ENCODE measurements around the gene HRH2.

The HRH2 gene

DNA sequence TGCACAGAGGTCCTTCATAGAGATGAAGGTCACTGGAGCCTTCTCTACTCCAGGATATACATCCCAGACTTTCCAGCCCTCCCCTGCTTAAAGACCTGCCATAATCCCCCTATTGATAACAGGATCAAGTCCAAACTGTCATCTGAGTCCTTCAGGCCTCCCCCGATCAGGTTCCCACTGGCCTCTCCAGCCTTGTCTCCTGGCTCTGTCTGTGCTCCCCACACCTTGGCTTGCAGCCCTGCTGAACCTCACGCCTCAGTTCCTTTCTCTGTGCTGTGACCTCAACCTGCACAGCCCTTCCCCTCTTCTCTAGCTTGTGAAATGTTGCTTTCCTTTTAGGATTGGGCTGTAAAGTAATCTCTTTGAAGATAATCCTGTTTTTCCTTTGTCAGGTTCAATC lies 2.5 kb upstream of the HRH2 start:
- Histone ChIP-seq H3K4me1 (ENCODE audit: control insufficient read depth, insufficient read depth, low read length, poor library complexity, severe bottlenecking) (peaks cover 69% of the 10 kb centered on the region), H3K9me3 (ENCODE audit: control insufficient read depth, low read length) (no peaks in the 10 kb centered on the region), H3K4me3 (ENCODE audit: insufficient read depth, low read depth, low read length, poor library complexity, severe bottlenecking) (no peak overlapping the region), H3K36me3 (ENCODE audit: control insufficient read depth, insufficient read depth, low read length) (no peaks in the 10 kb centered on the region), H3K27me3 (replicated peaks; ENCODE audit: control insufficient read depth, insufficient read depth, low read length, poor library complexity, severe bottlenecking) (no peaks in the 10 kb centered on the region), H3K27ac (ENCODE audit: insufficient read depth, low read length, poor library complexity, severe bottlenecking) (no peak overlapping the region)
- DNase-seq = no peak

- H3K27ac ChIP-seq (ENCODE audit: insufficient read depth, low read length, poor library complexity, severe bottlenecking) = no peak overlapping the region
- no peaks in the 10 kb centered on the region for H3K36me3 ChIP-seq (ENCODE audit: control insufficient read depth, insufficient read depth, low read length)
- H3K9me3 ChIP-seq (ENCODE audit: control insufficient read depth, low read length) = no peaks in the 10 kb centered on the region
- no peak overlapping the region for H3K4me3 ChIP-seq (ENCODE audit: insufficient read depth, low read depth, low read length, poor library complexity, severe bottlenecking)
- no peaks in the 10 kb centered on the region for H3K27me3 ChIP-seq (replicated peaks; ENCODE audit: control insufficient read depth, insufficient read depth, low read length, poor library complexity, severe bottlenecking)
- peaks cover 56% of the 10 kb centered on the region for H3K4me1 ChIP-seq (ENCODE audit: control insufficient read depth, insufficient read depth, low read length, poor library complexity, severe bottlenecking)
- no peak for DNase-seq
Observed at GRCh38 chr5:175656966-175657365, 905 bp upstream of the HRH2 start.

DNA sequence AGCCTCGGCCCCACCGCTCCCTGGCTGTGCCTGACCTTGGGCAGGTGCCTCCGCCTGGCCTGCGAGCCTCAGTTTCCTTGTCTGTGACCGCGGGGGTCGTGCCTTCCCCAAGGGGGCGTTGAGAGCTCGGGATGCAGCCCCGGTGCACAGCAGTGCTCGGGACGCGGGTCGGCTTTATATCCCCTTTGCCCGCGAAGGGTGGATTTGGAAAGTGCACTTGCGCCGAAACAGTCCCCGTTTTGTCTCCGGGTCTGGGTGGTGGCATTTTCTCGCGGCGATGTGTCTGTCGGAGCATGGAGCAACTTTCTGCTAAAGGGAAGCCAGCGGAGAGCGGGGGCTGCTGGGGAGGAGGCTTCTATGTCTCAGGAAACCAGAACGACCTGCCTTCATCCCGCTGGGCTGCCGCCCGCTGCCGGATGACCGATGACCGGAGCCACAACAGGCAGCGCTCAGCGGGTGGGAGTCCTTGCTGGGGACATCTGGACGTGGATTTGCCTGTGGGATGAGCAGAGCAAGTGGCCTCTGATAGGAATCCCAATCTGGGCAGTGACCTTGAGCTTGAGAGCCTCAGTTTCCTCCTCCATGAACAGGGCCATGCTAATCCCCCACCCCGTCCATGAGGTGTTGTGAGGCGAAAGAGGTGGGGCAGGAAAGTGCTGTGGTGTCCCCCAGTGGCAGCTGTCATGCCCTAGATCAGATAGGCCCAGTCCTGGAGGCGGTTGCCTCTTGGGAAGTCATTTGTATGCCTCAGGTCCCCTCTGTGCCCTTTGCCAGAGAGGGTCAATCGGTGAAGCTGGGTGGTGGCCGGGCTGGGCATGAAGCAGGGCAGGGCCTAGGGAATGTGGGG lies 651 bp downstream of the HRH2 start:
- Histone ChIP-seq H3K27me3 (replicated peaks; ENCODE audit: control insufficient read depth, insufficient read depth, low read length, poor library complexity, severe bottlenecking) (no peaks in the 10 kb centered on the region), H3K4me1 (ENCODE audit: control insufficient read depth, insufficient read depth, low read length, poor library complexity, severe bottlenecking) (peaks cover 45% of the 10 kb centered on the region), H3K9me3 (ENCODE audit: control insufficient read depth, low read length) (no peaks in the 10 kb centered on the region), H3K36me3 (ENCODE audit: control insufficient read depth, insufficient read depth, low read length) (no peaks in the 10 kb centered on the region), H3K27ac (ENCODE audit: insufficient read depth, low read length, poor library complexity, severe bottlenecking) (peak overlapping the region; percentile 19), H3K4me3 (ENCODE audit: insufficient read depth, low read depth, low read length, poor library complexity, severe bottlenecking) (peak overlapping the region; percentile 85)
- no peak for DNase-seq

- no peak for DNase-seq
- H3K27ac ChIP-seq (ENCODE audit: insufficient read depth, low read length, poor library complexity, severe bottlenecking) = no peak overlapping the region
- H3K4me1 ChIP-seq (ENCODE audit: control insufficient read depth, insufficient read depth, low read length, poor library complexity, severe bottlenecking) = peaks cover 33% of the 10 kb centered on the region
- H3K36me3 ChIP-seq (ENCODE audit: control insufficient read depth, insufficient read depth, low read length) = no peaks in the 10 kb centered on the region
- no peaks in the 10 kb centered on the region for H3K9me3 ChIP-seq (ENCODE audit: control insufficient read depth, low read length)
- no peaks in the 10 kb centered on the region for H3K27me3 ChIP-seq (replicated peaks; ENCODE audit: control insufficient read depth, insufficient read depth, low read length, poor library complexity, severe bottlenecking)
- no peak overlapping the region for H3K4me3 ChIP-seq (ENCODE audit: insufficient read depth, low read depth, low read length, poor library complexity, severe bottlenecking)
Observed at GRCh38 chr5:175659546-175660253, 1.8 kb downstream of the HRH2 start.

DNA sequence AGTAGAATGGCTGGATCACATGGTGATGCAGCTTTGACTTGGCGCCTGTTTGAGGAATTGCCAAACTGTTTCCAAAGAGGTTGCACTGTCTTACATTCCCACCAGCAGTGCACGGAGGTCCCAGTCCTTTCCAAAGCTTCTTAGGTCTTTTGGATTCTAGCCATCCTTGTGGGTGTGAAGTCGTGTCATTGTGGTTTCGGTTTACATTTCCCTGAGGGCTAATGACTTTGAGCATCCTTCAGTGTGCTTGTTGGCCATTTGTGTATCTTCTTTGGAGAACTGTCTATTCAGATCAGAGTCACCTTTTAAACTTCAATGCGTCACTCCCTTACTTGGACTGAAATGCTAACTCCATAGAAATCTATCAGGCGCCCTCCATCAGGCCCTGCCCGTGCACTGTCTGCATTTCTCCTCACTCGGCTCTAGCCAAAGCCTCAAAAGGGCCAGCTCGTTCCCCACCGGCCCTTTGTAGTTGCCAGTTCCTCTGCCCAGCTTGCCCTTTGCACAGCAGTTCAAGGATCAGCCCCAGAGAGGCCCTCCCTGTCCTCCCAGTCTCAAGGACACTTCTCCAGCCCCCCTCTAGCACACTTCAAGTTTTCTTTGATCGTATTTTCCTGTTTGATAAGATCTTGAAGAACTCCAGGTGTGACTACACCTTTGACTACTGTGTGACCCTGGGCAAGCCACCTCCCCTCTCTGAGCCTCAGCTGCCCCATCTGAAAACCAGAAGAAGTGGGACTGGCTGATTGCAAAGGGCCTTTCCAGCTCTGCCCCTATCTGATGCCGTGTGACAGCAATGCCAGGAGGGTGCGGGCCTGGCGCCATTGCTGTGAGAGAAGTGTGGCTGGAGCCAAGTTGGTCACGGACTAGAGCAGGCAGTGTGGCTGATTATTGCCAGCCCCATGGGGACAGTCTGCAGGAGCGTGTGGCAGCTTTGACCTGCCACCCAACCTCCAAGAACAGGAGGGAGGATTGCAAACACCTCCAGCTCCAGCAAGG lies 5.6 kb downstream of the HRH2 start:
- peaks cover 11% of the 10 kb centered on the region for H3K4me1 ChIP-seq (ENCODE audit: control insufficient read depth, insufficient read depth, low read length, poor library complexity, severe bottlenecking)
- no peak overlapping the region for H3K27ac ChIP-seq (ENCODE audit: insufficient read depth, low read length, poor library complexity, severe bottlenecking)
- H3K9me3 ChIP-seq (ENCODE audit: control insufficient read depth, low read length) = no peaks in the 10 kb centered on the region
- no peaks in the 10 kb centered on the region for H3K36me3 ChIP-seq (ENCODE audit: control insufficient read depth, insufficient read depth, low read length)
- H3K4me3 ChIP-seq (ENCODE audit: insufficient read depth, low read depth, low read length, poor library complexity, severe bottlenecking) = no peak overlapping the region
- no peaks in the 10 kb centered on the region for H3K27me3 ChIP-seq (replicated peaks; ENCODE audit: control insufficient read depth, insufficient read depth, low read length, poor library complexity, severe bottlenecking)
- DNase-seq = no peak

- H3K4me1 ChIP-seq (ENCODE audit: control insufficient read depth, insufficient read depth, low read length, poor library complexity, severe bottlenecking) = no peaks in the 10 kb centered on the region
Observed at GRCh38 chr5:175664723-175665122, 6.9 kb downstream of the HRH2 start.

GRCh38 chr5:175666216-175666615 lies 8.3 kb downstream of the HRH2 start:
- H3K4me1 ChIP-seq (ENCODE audit: control insufficient read depth, insufficient read depth, low read length, poor library complexity, severe bottlenecking) = no peaks in the 10 kb centered on the region
- no peak overlapping the region for H3K4me3 ChIP-seq (ENCODE audit: insufficient read depth, low read depth, low read length, poor library complexity, severe bottlenecking)
- no peak for DNase-seq
- H3K27ac ChIP-seq (ENCODE audit: insufficient read depth, low read length, poor library complexity, severe bottlenecking) = no peak overlapping the region
- no peaks in the 10 kb centered on the region for H3K9me3 ChIP-seq (ENCODE audit: control insufficient read depth, low read length)
- no peaks in the 10 kb centered on the region for H3K27me3 ChIP-seq (replicated peaks; ENCODE audit: control insufficient read depth, insufficient read depth, low read length, poor library complexity, severe bottlenecking)
- no peaks in the 10 kb centered on the region for H3K36me3 ChIP-seq (ENCODE audit: control insufficient read depth, insufficient read depth, low read length)

More at GRCh38 chr5:175664723-175665122, 6.9 kb downstream of the HRH2 start:
- no peaks in the 10 kb centered on the region for H3K27me3 ChIP-seq (replicated peaks; ENCODE audit: control insufficient read depth, insufficient read depth, low read length, poor library complexity, severe bottlenecking)
- H3K27ac ChIP-seq (ENCODE audit: insufficient read depth, low read length, poor library complexity, severe bottlenecking) = no peak overlapping the region
- no peaks in the 10 kb centered on the region for H3K9me3 ChIP-seq (ENCODE audit: control insufficient read depth, low read length)
- H3K36me3 ChIP-seq (ENCODE audit: control insufficient read depth, insufficient read depth, low read length) = no peaks in the 10 kb centered on the region
- DNase-seq = no peak
- no peak overlapping the region for H3K4me3 ChIP-seq (ENCODE audit: insufficient read depth, low read depth, low read length, poor library complexity, severe bottlenecking)

GRCh38 chr5:175668006-175668405 lies 10.1 kb downstream of the HRH2 start:
- no peak overlapping the region for H3K4me3 ChIP-seq (ENCODE audit: insufficient read depth, low read depth, low read length, poor library complexity, severe bottlenecking)
- DNase-seq = no peak
- H3K27me3 ChIP-seq (replicated peaks; ENCODE audit: control insufficient read depth, insufficient read depth, low read length, poor library complexity, severe bottlenecking) = no peaks in the 10 kb centered on the region
- H3K9me3 ChIP-seq (ENCODE audit: control insufficient read depth, low read length) = no peaks in the 10 kb centered on the region
- H3K36me3 ChIP-seq (ENCODE audit: control insufficient read depth, insufficient read depth, low read length) = no peaks in the 10 kb centered on the region
- no peak overlapping the region for H3K27ac ChIP-seq (ENCODE audit: insufficient read depth, low read length, poor library complexity, severe bottlenecking)
- H3K4me1 ChIP-seq (ENCODE audit: control insufficient read depth, insufficient read depth, low read length, poor library complexity, severe bottlenecking) = no peaks in the 10 kb centered on the region

GRCh38 chr5:175670372-175670771 lies 12.5 kb downstream of the HRH2 start:
- no peaks in the 10 kb centered on the region for H3K9me3 ChIP-seq (ENCODE audit: control insufficient read depth, low read length)
- H3K36me3 ChIP-seq (ENCODE audit: control insufficient read depth, insufficient read depth, low read length) = no peaks in the 10 kb centered on the region
- no peaks in the 10 kb centered on the region for H3K27me3 ChIP-seq (replicated peaks; ENCODE audit: control insufficient read depth, insufficient read depth, low read length, poor library complexity, severe bottlenecking)
- no peak for DNase-seq
- no peaks in the 10 kb centered on the region for H3K4me1 ChIP-seq (ENCODE audit: control insufficient read depth, insufficient read depth, low read length, poor library complexity, severe bottlenecking)
- no peak overlapping the region for H3K4me3 ChIP-seq (ENCODE audit: insufficient read depth, low read depth, low read length, poor library complexity, severe bottlenecking)
- no peak overlapping the region for H3K27ac ChIP-seq (ENCODE audit: insufficient read depth, low read length, poor library complexity, severe bottlenecking)
